Subcutaneous adipose tissue (tissue), 4 donors: ENCODE data around the gene GPSM1. TPM values are rescaled to one million over a fixed set of nuclear protein-coding genes. Genes with fewer than 3 reads are reported as not detected.

Source experiments
- total RNA-seq, 4 donors: library from RNA; depleted of rRNA; stranded (reverse); fragments of >200 nt; gene quantifications; one replicate each; pipeline ENCODE4 v1.1.0, GENCODE V29; 2016
- TF ChIP-seq, protein P1 (sequence below): fragments of 450-650 bp; IDR thresholded peaks from one replicate; pipeline ENCODE4 v1.5.1; 2016; ENCODE audit warnings: low read depth, mild to moderate bottlenecking, control low read depth, antibody characterized with exemption, moderate library complexity

The GPSM1 gene
- total RNA-seq, 4 donors from 2014 or later, result 2.1 to 5.8 (median 4.1) TPM

DNA sequence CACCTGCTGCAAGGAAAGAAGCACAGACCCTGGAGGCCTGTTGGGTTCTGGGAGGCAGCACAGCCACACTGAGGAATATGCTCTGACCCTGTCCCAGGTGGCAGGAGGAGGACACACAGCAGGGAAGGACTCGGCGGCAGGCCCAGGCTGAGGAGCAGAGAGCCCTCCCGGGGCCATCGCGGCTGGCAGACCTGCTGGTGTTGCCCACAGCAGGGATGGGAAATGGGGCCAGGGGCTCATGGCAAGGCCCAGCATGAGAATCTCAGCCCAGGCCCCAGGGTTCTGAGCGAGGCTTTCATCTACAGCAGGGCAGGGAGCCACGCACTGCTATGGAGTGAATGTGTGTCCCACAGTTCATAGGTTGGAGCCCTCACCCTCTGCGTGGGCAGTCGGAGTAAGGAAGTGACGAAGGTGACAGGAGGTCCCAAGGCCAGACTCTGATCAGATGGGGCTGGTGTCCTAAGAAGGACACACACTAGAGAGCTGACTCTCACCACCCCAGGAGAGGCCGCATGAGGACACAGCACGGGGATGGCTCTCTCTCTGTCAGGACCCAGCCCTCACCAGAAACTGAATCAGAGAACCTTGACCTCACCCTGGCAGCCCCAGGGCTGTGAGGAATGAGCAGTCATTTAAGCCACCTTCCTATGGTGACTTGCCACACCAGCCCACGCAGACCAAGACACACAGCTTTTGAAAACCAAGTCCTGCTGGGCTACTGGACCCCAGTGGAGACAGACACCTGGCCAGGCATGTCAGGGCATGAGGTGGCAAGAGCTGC, 10.3 kb upstream of the GPSM1 start:
- TF ChIP-seq, protein P1, sequence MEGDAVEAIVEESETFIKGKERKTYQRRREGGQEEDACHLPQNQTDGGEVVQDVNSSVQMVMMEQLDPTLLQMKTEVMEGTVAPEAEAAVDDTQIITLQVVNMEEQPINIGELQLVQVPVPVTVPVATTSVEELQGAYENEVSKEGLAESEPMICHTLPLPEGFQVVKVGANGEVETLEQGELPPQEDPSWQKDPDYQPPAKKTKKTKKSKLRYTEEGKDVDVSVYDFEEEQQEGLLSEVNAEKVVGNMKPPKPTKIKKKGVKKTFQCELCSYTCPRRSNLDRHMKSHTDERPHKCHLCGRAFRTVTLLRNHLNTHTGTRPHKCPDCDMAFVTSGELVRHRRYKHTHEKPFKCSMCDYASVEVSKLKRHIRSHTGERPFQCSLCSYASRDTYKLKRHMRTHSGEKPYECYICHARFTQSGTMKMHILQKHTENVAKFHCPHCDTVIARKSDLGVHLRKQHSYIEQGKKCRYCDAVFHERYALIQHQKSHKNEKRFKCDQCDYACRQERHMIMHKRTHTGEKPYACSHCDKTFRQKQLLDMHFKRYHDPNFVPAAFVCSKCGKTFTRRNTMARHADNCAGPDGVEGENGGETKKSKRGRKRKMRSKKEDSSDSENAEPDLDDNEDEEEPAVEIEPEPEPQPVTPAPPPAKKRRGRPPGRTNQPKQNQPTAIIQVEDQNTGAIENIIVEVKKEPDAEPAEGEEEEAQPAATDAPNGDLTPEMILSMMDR, result no peak

DNA sequence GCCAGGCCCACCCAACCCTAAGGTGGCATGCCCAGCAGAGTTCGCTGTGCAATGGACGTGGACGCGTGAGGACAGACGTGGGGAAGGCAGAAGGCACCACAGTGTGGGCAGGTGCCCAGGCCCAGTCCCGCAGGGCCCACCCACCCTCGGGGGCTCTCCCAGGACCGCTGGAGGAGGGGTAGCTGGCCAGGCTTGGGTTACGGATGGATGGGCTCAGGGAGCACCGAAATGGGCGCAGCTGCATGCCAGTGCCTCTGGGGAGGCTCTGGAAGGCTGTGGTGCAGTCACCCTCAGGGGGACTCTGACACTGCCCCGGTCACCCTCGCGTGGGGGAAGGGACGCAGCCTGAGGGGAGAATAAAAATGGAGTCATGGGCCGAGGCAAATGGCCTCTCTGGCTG, 9.6 kb upstream of the GPSM1 start:
- TF ChIP-seq, protein P1, result no peak

DNA sequence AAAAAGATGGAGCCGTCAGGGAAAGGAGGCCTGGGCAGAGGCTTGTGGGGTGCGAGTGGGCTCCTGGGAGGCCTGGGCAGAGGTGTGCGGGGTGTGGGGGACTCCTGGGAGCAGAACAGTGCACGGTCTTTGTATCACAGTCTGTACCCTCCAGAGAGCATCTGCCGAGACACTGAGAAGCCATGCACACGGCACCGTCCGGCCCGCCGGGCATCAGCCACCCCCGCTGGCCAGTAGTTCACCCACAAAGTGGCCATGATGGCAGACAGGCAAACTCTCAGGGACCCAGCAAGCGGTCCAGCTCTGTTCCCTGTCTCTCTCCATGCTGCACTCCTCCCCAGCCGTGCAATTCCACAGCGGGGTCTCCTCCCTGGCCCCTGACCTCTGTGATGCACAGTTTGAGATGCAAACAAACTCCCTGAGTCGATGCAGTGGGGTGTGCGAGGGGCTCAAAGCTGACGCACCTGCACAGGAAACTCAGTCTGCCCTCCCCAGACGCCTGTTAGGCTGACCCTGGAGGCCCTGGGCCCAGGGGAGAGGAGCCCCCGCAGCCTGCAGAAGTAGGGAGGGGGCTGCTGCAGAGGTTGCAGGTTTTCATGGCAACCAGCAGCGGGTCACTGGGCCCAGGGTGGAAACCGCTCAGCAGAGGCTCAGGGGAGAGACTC, 9.1 kb upstream of the GPSM1 start:
- TF ChIP-seq, protein P1, result no peak

DNA sequence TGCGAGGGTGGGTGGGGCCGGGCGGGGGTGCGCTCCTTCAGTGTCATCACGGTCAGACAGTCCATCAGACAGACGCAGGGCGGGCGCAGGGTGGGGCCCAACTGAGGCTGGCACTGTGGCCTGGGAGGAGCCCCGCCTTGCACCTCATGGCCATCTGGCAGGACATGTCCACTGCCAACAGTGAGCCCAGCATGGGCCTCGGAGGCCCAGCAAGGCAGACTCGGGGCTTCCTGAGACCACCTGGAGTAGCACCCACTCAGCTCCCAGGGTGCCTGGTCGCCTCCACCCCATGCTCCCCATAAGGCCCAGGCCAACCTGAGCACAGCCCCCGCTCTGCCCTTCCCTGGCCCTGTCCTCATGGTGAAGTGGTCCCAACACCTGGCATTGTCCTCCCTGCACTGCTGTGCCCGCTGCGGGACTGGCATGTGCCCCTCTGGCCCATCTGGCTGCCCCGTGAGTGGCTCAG, 8.5 kb upstream of the GPSM1 start:
- TF ChIP-seq, protein P1, result no peak

DNA sequence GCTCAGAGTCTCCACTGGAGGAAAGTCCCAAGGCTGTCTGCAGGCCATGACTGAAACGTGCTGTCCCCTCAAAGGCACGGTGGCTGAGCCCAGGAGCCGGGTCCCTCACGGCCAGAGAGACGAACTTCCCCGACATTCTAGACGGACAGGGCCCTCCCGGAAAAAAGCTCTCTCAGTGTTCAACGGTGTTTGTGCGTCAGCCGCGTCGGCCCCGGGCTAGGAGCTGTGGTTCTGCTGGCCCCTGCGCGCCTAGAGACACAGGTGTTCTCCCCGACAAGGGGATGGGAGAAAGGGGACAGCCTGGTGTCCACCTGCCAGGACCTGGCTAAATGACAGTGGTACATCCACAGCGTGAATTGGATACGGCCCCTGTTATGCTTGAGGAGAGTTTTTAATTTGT, 5.8 kb upstream of the GPSM1 start:
- TF ChIP-seq, protein P1, result no peak

DNA sequence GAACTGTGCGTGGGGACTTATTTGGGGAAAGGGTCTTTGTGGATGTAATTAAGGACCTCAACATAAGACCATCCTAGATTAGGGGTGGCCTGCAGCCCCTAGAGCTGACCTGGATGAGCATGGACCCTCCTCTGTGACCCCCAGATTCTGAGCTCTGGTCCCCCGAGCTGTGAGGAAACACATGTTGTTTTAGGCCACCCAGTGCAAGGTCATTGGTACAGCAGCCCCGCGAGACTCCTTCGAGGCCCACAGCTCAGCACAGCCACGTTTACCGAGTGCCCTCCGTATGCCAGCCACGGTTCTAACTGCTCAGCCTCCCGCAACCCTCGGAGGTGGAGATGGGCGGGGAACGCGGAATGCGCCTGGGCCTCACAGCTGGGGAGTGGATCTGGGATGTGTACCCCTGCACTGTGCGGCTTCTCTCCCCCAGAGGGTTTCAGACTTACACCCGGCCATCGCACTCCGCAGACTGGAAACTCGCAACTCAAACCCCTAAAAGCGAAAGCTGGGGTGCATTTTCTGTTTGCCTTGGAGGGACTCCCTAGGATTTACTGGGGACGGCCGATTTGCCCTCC, 4.5 kb upstream of the GPSM1 start:
- TF ChIP-seq, protein P1, result no peak

DNA sequence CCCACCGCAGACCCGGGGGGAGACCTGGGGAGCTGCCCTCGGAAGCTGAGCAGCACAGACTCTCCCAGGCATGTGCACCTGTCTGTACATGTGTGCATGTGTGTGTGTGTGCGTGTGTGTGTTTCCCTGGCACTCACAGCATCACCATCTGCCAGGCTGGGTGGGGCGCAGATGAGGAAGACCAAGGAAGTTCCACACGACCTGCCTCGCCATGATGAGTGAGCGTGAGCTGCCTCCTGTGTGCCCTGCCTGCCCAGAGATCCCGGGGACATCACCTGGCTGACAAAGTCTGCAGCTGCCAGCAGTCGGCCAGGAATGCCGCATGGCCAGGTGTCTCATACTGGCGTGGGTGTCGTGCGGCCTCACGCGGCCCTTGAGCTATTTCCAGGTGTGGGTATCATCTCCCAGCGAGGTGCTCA, 4.0 kb upstream of the GPSM1 start:
- TF ChIP-seq, protein P1, result no peak
